D721Med (cell line): ENCODE measurements around the gene MAPK12.

Experiments used
- DNase-seq: peaks from one replicate; pipeline ENCODE4 v3.0.0; 2011; ENCODE audit warnings: low spot score; ENCODE audit not compliant: insufficient read length
- FAIRE-seq: peaks from 2 replicates; lab custom pipeline; 2011; peaks lifted over from hg19 to GRCh38; lab: Jason Lieb, UNC
- CTCF ChIP-seq: IDR thresholded peaks from 2 replicates; pipeline ENCODE4 v1.5.1; 2012; ENCODE audit warnings: mild to moderate bottlenecking, control low read depth; ENCODE audit not compliant: insufficient read depth; ENCODE audit errors: missing control alignments

Gene MAPK12

GRCh38 chr22:50286701-50287318, 25.3 kb upstream of the MAPK12 start:
- DNase-seq (no peak), FAIRE-seq (no peak)
- no peak for TF ChIP-seq CTCF

GRCh38 chr22:50286275-50286674, 24.8 kb upstream of the MAPK12 start:
- DNase-seq (no peak), FAIRE-seq (no peak)
- TF ChIP-seq CTCF, result no peak

- no peak for FAIRE-seq
- no peak for TF ChIP-seq CTCF
- DNase-seq, result no peak
These were observed 24.2 kb upstream of the MAPK12 start for GRCh38 chr22:50285568-50286229.

- DNase-seq (no peak), FAIRE-seq (no peak)
- no peak for TF ChIP-seq CTCF
These were observed 23.0 kb upstream of the MAPK12 start for GRCh38 chr22:50284479-50284878.

- no peak for TF ChIP-seq CTCF
- DNase-seq (no peak), FAIRE-seq (no peak)
These were observed 22.3 kb upstream of the MAPK12 start for GRCh38 chr22:50283821-50284220.

- no peak for DNase-seq
- no peak for TF ChIP-seq CTCF
- no peak for FAIRE-seq
These were observed 21.1 kb upstream of the MAPK12 start for GRCh38 chr22:50282361-50283155.
